ENCODE results near the gene FAM124B. TPM values are rescaled to one million over a fixed set of nuclear protein-coding genes. Genes with fewer than 3 reads are reported as not detected.
A peak's percentile ranks its signal among the peaks of the same experiment; 100 is the strongest.

Gene FAM124B
- polyA plus RNA-seq (2012; ENCODE audit: missing spikeins), result not detected

- TF ChIP-seq POLR2AphosphoS5 (IDR thresholded peaks at IDR 0.05; ENCODE audit: low read depth, low read length) (no peak), TAF1 (IDR thresholded peaks at IDR 0.05; ENCODE audit: borderline replicate concordance, low read depth, low read length) (no peak), POLR2A (IDR thresholded peaks at IDR 0.05; ENCODE audit: low read depth, low read length) (no peak)
- no peak for DNase-seq (ENCODE audit: insufficient read length)
- FAIRE-seq, result peak; percentile 30
These were observed at the start of gene FAM124B for GRCh38 chr2:224401641-224402342. FAM124B (minus strand) TSS chr2:224402107; CDS start chr2:224401768, 339 bp downstream.

GRCh38 chr2:224449212-224450147 lies 47.6 kb upstream of the FAM124B start:
- FAIRE-seq, result peak; percentile 81

GRCh38 chr2:224448236-224448635 lies 46.3 kb upstream of the FAM124B start:
- DNase-seq (ENCODE audit: insufficient read length) (no peak), FAIRE-seq (no peak)
- no peak for TF ChIP-seq POLR2AphosphoS5 (IDR thresholded peaks at IDR 0.05; ENCODE audit: low read depth, low read length)
- TF ChIP-seq TAF1 (IDR thresholded peaks at IDR 0.05; ENCODE audit: borderline replicate concordance, low read depth, low read length), result no peak
- no peak for TF ChIP-seq POLR2A (IDR thresholded peaks at IDR 0.05; ENCODE audit: low read depth, low read length)

More at GRCh38 chr2:224449212-224450147, 47.6 kb upstream of the FAM124B start:
- TF ChIP-seq POLR2A (IDR thresholded peaks at IDR 0.05; ENCODE audit: low read depth, low read length), result no peak
- no peak for TF ChIP-seq TAF1 (IDR thresholded peaks at IDR 0.05; ENCODE audit: borderline replicate concordance, low read depth, low read length)
- TF ChIP-seq POLR2AphosphoS5 (IDR thresholded peaks at IDR 0.05; ENCODE audit: low read depth, low read length), result no peak
- no peak for DNase-seq (ENCODE audit: insufficient read length)

GRCh38 chr2:224444783-224445182 lies 42.9 kb upstream of the FAM124B start:
- no peak for FAIRE-seq
- TF ChIP-seq TAF1 (IDR thresholded peaks at IDR 0.05; ENCODE audit: borderline replicate concordance, low read depth, low read length) (no peak), POLR2A (IDR thresholded peaks at IDR 0.05; ENCODE audit: low read depth, low read length) (no peak), POLR2AphosphoS5 (IDR thresholded peaks at IDR 0.05; ENCODE audit: low read depth, low read length) (no peak)
- no peak for DNase-seq (ENCODE audit: insufficient read length)

GRCh38 chr2:224444021-224444420 lies 42.1 kb upstream of the FAM124B start:
- no peak for TF ChIP-seq POLR2A (IDR thresholded peaks at IDR 0.05; ENCODE audit: low read depth, low read length)
- TF ChIP-seq TAF1 (IDR thresholded peaks at IDR 0.05; ENCODE audit: borderline replicate concordance, low read depth, low read length), result no peak
- TF ChIP-seq POLR2AphosphoS5 (IDR thresholded peaks at IDR 0.05; ENCODE audit: low read depth, low read length), result no peak
- DNase-seq (ENCODE audit: insufficient read length), result no peak
- FAIRE-seq, result no peak

GRCh38 chr2:224442071-224442967 lies 40.4 kb upstream of the FAM124B start:
- DNase-seq (ENCODE audit: insufficient read length), result peak; percentile 9
- TF ChIP-seq POLR2AphosphoS5 (IDR thresholded peaks at IDR 0.05; ENCODE audit: low read depth, low read length) (no peak), TAF1 (IDR thresholded peaks at IDR 0.05; ENCODE audit: borderline replicate concordance, low read depth, low read length) (no peak), POLR2A (IDR thresholded peaks at IDR 0.05; ENCODE audit: low read depth, low read length) (no peak)
- peak; percentile 38 for FAIRE-seq

GRCh38 chr2:224440988-224441387 lies 39.1 kb upstream of the FAM124B start:
- DNase-seq (ENCODE audit: insufficient read length), result no peak

GRCh38 chr2:224438726-224439125 lies 36.8 kb upstream of the FAM124B start:
- FAIRE-seq (no peak), DNase-seq (ENCODE audit: insufficient read length) (no peak)
- TF ChIP-seq POLR2AphosphoS5 (IDR thresholded peaks at IDR 0.05; ENCODE audit: low read depth, low read length), result no peak
- no peak for TF ChIP-seq POLR2A (IDR thresholded peaks at IDR 0.05; ENCODE audit: low read depth, low read length)
- TF ChIP-seq TAF1 (IDR thresholded peaks at IDR 0.05; ENCODE audit: borderline replicate concordance, low read depth, low read length), result no peak

More at GRCh38 chr2:224440988-224441387, 39.1 kb upstream of the FAM124B start:
- FAIRE-seq, result no peak
- no peak for TF ChIP-seq POLR2A (IDR thresholded peaks at IDR 0.05; ENCODE audit: low read depth, low read length)
- no peak for TF ChIP-seq POLR2AphosphoS5 (IDR thresholded peaks at IDR 0.05; ENCODE audit: low read depth, low read length)
- TF ChIP-seq TAF1 (IDR thresholded peaks at IDR 0.05; ENCODE audit: borderline replicate concordance, low read depth, low read length), result no peak

- FAIRE-seq (no peak), DNase-seq (ENCODE audit: insufficient read length) (no peak)
- TF ChIP-seq TAF1 (IDR thresholded peaks at IDR 0.05; ENCODE audit: borderline replicate concordance, low read depth, low read length), result no peak
- TF ChIP-seq POLR2AphosphoS5 (IDR thresholded peaks at IDR 0.05; ENCODE audit: low read depth, low read length), result no peak
These were observed 34.7 kb upstream of the FAM124B start for GRCh38 chr2:224436634-224437033.

- FAIRE-seq (no peak), DNase-seq (ENCODE audit: insufficient read length) (no peak)
- TF ChIP-seq TAF1 (IDR thresholded peaks at IDR 0.05; ENCODE audit: borderline replicate concordance, low read depth, low read length) (no peak), POLR2AphosphoS5 (IDR thresholded peaks at IDR 0.05; ENCODE audit: low read depth, low read length) (no peak), POLR2A (IDR thresholded peaks at IDR 0.05; ENCODE audit: low read depth, low read length) (no peak)
These were observed 32.7 kb upstream of the FAM124B start for GRCh38 chr2:224434618-224435017.
